ENCODE data around the gene DPPA2. TPM values are rescaled to one million over a fixed set of nuclear protein-coding genes. Genes with fewer than 3 reads are reported as not detected.

Gene DPPA2
- polyA plus RNA-seq, 12 donors, result not detected

GRCh38 chr3:109325657-109326056 lies 9.3 kb upstream of the DPPA2 start:
- DNase-seq, result no peak

GRCh38 chr3:109325109-109325508 lies 8.8 kb upstream of the DPPA2 start:
- no peak for DNase-seq

DNA sequence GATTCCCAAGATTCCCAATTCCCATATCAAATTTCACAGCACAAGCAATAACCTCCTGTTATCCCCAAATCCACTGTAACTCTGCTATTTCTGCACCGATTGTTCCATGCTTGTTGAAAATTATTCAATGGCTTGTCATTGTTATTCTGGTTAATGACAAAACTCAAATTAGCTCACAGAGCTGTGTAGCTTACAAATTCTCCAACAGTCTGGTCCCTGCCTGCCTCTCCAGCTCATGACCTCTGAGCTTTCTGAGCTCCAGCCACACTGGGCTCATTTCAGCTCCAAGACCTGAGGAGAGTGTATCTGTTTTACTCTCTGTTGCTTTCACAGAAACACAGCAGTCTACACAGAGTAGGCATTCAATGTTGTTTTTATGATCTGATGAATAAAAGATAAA lies 3.3 kb downstream of the DPPA2 start:
- DNase-seq, result no peak

DNA sequence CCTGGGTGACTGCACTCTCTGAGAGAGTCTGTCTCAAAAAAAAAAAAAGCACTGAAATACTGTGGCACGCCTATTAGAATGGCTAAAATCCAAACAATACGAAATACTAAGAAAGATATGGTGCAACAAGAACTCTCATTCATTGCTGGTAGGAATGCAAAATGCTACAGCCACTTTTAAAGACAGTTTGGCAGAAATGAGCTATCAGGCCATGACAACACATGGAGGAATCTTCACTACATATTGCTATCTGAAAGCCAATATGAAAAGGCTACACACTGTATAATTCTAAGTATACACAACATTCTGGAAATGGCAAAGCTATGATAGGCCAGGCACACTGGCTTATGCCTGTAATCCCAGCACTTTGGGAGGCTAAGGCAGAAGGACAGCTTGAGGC lies 18.8 kb downstream of the DPPA2 start:
- DNase-seq, result no peak

DNA sequence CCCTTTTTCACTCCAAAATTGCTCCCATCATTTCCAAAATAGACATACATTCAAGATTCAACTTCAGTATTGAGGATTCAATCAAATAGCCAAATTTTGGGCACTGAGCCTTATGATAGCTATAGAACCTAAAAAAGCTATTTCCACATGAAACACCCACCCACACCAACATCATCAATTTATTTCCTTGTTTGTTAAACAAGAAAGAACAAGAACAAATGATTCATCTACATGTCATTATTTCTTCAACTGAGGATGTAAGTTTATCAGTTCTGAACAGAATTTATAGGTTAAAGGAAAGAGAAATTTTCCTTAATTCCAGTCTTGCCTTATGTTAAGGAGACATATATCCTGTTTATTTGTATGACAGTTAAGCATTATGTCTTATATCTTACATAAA lies 32.2 kb downstream of the DPPA2 start:
- no peak for DNase-seq

GRCh38 chr3:109278546-109278945 lies 37.8 kb downstream of the DPPA2 start:
- no peak for DNase-seq

DNA sequence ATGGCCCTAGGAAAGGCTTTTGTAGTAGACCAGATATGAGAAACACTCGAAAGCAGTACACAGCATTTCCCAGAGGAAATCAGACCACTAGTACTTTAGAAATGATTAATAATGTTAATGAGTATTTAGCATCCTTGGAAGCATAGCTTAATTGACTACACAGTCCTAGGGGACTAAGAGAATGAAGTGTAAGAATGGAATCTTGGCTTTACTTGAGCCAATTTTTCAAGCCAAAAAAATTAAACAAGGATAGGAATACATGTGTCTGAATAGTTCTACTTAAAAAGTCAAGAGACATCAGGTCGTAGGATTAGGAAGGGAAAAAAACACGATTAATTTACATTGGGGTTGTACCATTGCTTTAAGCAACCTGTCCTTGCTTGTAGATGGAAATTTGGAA lies 38.2 kb downstream of the DPPA2 start:
- no peak for DNase-seq

- peak; percentile 43 for DNase-seq
These were observed 40.5 kb downstream of the DPPA2 start for GRCh38 chr3:109275702-109276293.

DNA sequence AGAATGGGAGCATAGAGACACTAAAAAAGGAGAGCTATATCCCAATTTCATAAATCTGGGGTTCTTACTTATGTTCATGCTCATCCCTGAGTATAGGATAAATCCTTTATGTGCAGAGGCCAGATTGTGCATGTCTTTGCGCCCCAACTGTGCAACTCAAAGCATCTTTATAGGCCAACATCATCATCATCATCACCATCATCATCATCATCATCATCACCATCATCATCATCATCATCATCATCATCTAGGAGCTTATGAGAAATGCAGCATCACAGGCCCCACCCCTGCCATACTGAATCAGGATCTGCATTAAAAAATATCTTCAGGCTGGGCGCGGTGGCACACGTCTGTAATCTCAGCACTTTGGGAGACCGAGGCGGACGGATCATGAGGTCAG lies 45.5 kb downstream of the DPPA2 start:
- DNase-seq, result no peak

DNA sequence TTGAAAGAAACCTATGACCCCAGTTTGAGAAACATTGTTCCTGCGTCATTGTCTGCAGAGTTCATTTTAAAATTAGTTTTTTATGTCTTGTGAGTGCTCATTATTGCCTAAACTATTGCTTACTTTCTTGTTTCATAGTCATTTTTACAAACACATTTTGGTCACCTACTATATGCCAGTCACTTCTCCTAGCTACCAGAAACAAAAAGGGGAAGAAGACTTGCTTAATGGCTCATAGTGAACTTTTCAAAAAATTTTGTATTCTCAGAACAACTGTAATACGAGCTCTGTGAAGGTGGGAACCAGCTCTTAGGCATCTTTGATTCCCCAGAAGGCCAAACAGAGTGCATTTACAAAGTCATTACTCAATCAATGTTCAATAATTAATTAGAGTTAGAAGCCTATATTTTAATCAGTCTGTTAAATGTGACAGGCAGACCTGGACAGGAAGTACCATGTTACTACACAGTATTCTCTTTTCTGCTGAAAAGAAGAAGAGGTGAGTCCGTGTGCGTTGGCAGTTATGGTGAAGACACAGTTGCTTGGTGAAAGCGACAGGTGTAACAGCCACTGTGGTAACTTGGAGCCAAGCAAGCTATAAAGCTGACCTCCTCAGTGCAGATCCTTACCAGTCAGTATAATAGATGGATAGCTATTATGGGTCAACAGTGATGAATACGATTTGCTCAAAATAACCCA lies 46.6 kb downstream of the DPPA2 start:
- no peak for DNase-seq

- DNase-seq, result no peak
These were observed 48.1 kb downstream of the DPPA2 start for GRCh38 chr3:109268181-109268580.

DNA sequence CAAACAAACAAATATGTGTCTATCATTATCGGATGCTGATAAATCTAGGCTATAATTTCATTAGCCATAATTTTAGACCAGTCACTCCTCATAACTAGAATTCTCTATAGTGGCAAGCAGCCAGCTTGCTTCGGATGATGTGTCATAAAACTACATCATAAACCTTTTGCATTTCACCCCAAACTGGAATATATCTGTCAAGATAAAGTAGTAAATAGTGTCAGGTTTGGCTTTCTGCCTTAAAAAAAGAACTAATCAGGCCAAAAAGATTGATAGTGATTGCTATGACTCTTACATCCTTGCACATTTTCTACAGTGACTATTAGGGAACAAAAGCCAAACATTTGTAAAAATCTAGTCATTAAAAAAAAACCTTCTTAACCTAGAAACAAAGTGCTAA lies 51.0 kb downstream of the DPPA2 start:
- DNase-seq, result no peak

- peak; percentile 30 for DNase-seq
These were observed 59.0 kb downstream of the DPPA2 start for GRCh38 chr3:109257269-109257668.

DNA sequence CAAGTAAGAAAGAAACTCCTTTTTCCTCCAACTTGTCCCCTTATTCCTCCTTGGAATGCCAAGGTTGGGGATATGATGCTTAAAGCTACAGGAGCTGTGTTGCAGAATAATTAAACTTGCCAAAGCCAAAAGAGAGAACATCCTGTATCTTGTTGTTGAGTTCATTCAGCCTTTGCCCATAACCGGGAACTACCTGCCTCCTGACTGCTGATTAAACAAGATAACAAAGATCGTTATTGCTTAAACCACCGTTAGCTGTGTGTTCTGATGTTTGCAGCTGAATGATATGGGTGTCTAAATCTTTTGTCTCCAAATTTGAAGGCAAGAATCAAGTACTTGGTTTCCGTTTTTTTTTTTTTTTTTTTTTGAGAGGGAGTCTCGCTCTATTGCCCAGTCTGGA lies 61.5 kb downstream of the DPPA2 start:
- no peak for DNase-seq

DNA sequence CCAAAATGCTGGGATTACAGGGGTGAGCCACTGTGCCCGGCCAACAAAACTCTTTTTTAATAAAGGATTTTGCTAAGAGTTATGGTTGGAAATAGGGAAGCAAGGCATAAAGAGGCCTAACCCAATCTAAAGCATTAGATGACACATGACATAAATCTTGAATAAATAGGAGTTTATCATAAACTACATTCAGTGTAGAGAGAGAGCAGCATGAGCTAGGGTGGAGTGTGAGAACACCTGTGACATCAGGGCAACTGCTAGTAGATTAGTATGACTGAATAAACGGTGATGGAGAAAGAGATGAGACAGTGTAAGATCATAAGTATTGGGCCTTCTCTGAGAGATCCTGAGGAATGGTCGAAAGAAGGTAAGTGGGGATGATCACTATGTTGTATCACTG lies 63.7 kb downstream of the DPPA2 start:
- no peak for DNase-seq

Other genes starting within 250 kb of the DPPA2 start
- not detected for gene MORC1, start 198.4 kb downstream of the DPPA2 start, polyA plus RNA-seq (ENCODE audit: insufficient read length in 12 of 12)
- not detected for gene C3orf85, start 179.8 kb downstream of the DPPA2 start, polyA plus RNA-seq (ENCODE audit: insufficient read length in 12 of 12)
- gene DPPA4, start 21.0 kb upstream of the DPPA2 start, polyA plus RNA-seq (ENCODE audit: insufficient read length in 12 of 12), result 1 to 10 TPM in 8 of 12 donors, under 1 TPM in 2, not detected in 2; 0.77 to 3.5 (median 2.2) TPM